GM23248 (cell line): ENCODE results near the gene RASSF3.

ENCODE experiments used
- EZH2 ChIP-seq: fragments of 200-600 bp; sonication (generic); IDR thresholded peaks from 2 replicates; pipeline ENCODE4 v1.6.1; 2018; ENCODE audit warnings: antibody characterized with exemption, mild to moderate bottlenecking; ENCODE audit not compliant: insufficient read depth, poor library complexity, severe bottlenecking
- EZH2phosphoT487 ChIP-seq: fragments of 200-600 bp; sonication (generic); IDR thresholded peaks from 2 replicates; pipeline ENCODE4 v1.6.1; 2018; ENCODE audit warnings: antibody characterized with exemption, moderate library complexity, mild to moderate bottlenecking, low read depth; ENCODE audit not compliant: insufficient read depth

DNA sequence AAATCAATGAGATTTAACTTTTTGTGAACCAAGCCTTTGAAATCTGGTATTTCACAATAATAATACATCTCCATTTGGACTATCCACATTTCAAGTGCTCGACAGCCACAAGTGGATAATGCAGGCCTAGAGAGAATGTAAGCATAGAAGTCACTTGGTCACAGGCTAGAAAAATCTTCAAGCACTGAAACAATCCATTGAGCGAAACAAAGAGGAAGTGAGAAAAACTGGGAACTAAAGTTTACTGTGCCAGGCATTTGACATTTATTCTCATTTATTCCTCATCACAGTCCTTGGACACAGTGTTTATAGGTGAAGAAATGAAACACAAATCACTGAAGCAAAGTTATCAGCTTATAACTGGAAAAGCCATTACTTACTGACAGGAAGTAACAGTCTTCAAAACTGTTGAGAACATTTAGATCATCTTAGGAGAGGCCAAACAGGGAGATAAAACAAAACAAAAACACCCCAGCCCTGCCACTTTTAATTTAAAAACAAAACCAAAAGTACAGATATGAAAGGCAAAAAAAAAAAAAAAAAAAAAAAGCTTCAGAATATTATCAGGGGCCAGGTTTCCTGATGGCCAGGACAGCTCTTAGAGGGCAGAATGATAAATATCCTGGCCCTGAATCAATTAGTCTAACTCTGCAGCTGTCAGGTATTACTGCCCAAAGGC, 119.8 kb downstream of the RASSF3 start:
- TF ChIP-seq EZH2 (no peak), EZH2phosphoT487 (no peak)
